HuH-7.5 (cell line): ENCODE results near the gene PLOD2.

Experiments used
- DNase-seq: peaks from one replicate; pipeline ENCODE4 v3.0.0; 2011; ENCODE audit warnings: low spot score

PLOD2 gene

GRCh38 chr3:146100180-146100579 is 60.8 kb downstream of the PLOD2 start:
- no peak for DNase-seq

- no peak for DNase-seq
Measured at GRCh38 chr3:146099316-146099715, 61.7 kb downstream of the PLOD2 start.

GRCh38 chr3:146093896-146094295 is 67.1 kb downstream of the PLOD2 start:
- no peak for DNase-seq

- DNase-seq: no peak
Measured at GRCh38 chr3:146092230-146092629, 68.8 kb downstream of the PLOD2 start.

- DNase-seq: no peak
Measured at GRCh38 chr3:146091397-146091796, 69.6 kb downstream of the PLOD2 start.

GRCh38 chr3:146090521-146090920 is 70.5 kb downstream of the PLOD2 start:
- DNase-seq: no peak

- no peak for DNase-seq
Measured at GRCh38 chr3:146088840-146089239, 72.1 kb downstream of the PLOD2 start.

GRCh38 chr3:146087116-146087515 is 73.9 kb downstream of the PLOD2 start:
- no peak for DNase-seq

- DNase-seq: no peak
Measured at GRCh38 chr3:146086211-146086610, 74.8 kb downstream of the PLOD2 start.

- DNase-seq: no peak
Measured at GRCh38 chr3:146085678-146086077, 75.3 kb downstream of the PLOD2 start.

GRCh38 chr3:146080578-146080977 is 80.4 kb downstream of the PLOD2 start:
- DNase-seq: no peak

GRCh38 chr3:146078031-146078430 is 83.0 kb downstream of the PLOD2 start:
- DNase-seq: no peak

GRCh38 chr3:146077181-146077580 is 83.8 kb downstream of the PLOD2 start:
- DNase-seq: no peak

GRCh38 chr3:146072824-146073223 is 88.2 kb downstream of the PLOD2 start:
- DNase-seq: no peak

- DNase-seq: no peak
Measured at GRCh38 chr3:146072061-146072460, 88.9 kb downstream of the PLOD2 start.

GRCh38 chr3:146071632-146072031 is 89.4 kb downstream of the PLOD2 start:
- DNase-seq: no peak

- DNase-seq: no peak
Measured at GRCh38 chr3:146067048-146067447, 93.9 kb downstream of the PLOD2 start.

GRCh38 chr3:146065573-146066006 is 95.4 kb downstream of the PLOD2 start:
- no peak for DNase-seq

GRCh38 chr3:146058241-146058640 is 102.7 kb downstream of the PLOD2 start:
- DNase-seq: no peak

GRCh38 chr3:146052791-146053310 is 108.1 kb downstream of the PLOD2 start:
- DNase-seq: no peak

- no peak for DNase-seq
Measured at GRCh38 chr3:146052056-146052790, 108.8 kb downstream of the PLOD2 start.

GRCh38 chr3:146050691-146051090 is 110.3 kb downstream of the PLOD2 start:
- DNase-seq: no peak

- DNase-seq: no peak
Measured at GRCh38 chr3:146047485-146047884, 113.5 kb downstream of the PLOD2 start.

- DNase-seq: no peak
Measured at GRCh38 chr3:146044046-146044445, 116.9 kb downstream of the PLOD2 start.
